ENCODE results near the gene NARS2. TPM values are rescaled to one million over a fixed set of nuclear protein-coding genes. Genes with fewer than 3 reads are reported as not detected.

The NARS2 gene
- total and polyA plus RNA-seq, 8 donors = 5.1 to 15.0 (median 7.9) TPM

DNA sequence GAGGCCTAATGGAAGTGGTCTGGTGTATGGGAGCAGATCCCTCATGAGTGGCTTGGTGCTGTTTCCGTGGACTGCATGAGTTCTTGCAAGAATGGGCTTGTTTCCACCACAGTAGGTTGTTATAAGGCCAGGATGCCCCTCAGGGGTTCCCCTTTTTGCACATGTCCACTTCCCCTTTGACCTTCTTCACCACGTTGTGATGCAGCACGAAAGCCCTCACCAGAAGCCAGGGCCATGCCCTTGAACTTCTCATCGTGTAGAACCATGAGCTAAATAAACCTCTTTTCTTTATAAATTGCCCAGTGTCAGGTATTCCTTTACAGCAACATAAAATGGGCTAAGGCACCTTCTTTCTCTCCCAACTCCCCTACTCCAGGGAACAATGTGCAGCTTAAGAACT lies 2.8 kb upstream of the NARS2 start:
- no peak for TF ChIP-seq CTCF (IDR thresholded peaks at IDR 0.05)
- Histone ChIP-seq H3K27me3 (no peaks in the 10 kb centered on the region), H3K9me3 (no peaks in the 10 kb centered on the region), H3K4me3 (no peak overlapping the region), H3K36me3 (no peaks in the 10 kb centered on the region), H3K4me1 (peaks cover 0 to 17% (median 4%) of the 10 kb centered on the region in 3 donors), H3K27ac (no peak overlapping the region)
- ATAC-seq = no peak
- WGBS, 2 donors = 78 to 83% methylated on average over 4 of the region's 4 CpGs
- intact Hi-C loops (cut with DNase I) = no loop called here
- FAIRE-seq = no peak
- DNase-seq = no peak

GRCh38 chr11:78576549-78577097 lies 2.0 kb upstream of the NARS2 start:
- no peak for TF ChIP-seq CTCF (IDR thresholded peaks at IDR 0.05)
- H3K4me1 ChIP-seq = peaks cover 0 to 18% (median 4%) of the 10 kb centered on the region in 3 donors
- no peaks in the 10 kb centered on the region for H3K36me3 ChIP-seq
- intact Hi-C loops (cut with DNase I) = no loop called here
- FAIRE-seq (no peak), ATAC-seq (no peak), DNase-seq (no peak)
- H3K9me3 ChIP-seq = no peaks in the 10 kb centered on the region
- H3K27ac ChIP-seq = no peak overlapping the region
- WGBS, 2 donors = 63 to 65% methylated on average over 8 of the region's 8 CpGs
- no peak overlapping the region for H3K4me3 ChIP-seq
- no peaks in the 10 kb centered on the region for H3K27me3 ChIP-seq

GRCh38 chr11:78575478-78575877 lies 814 bp upstream of the NARS2 start:
- Histone ChIP-seq H3K4me3 (peak overlapping the region; percentile 66 to 95 (median 87)), H3K27ac (peak overlapping the region; percentile 65 to 86 (median 81)), H3K4me1 (peaks cover 0 to 18% (median 4%) of the 10 kb centered on the region in 3 donors), H3K27me3 (no peaks in the 10 kb centered on the region), H3K36me3 (peaks cover 0 to 5% (median 0%) of the 10 kb centered on the region in 3 donors), H3K9me3 (no peaks in the 10 kb centered on the region)
- FAIRE-seq = no peak
- no peak for ATAC-seq
- WGBS, 2 donors = 43 to 44% methylated on average over 10 of the region's 10 CpGs
- no peak for TF ChIP-seq CTCF (IDR thresholded peaks at IDR 0.05)
- no peak for DNase-seq
- intact Hi-C loops (cut with DNase I) = no loop called here

GRCh38 chr11:78573681-78574080 lies 983 bp downstream of the NARS2 start:
- H3K27me3 ChIP-seq = no peaks in the 10 kb centered on the region
- no peaks in the 10 kb centered on the region for H3K9me3 ChIP-seq
- 2 to 4% methylated on average over 5 of the region's 5 CpGs for WGBS, 2 donors
- peaks cover 0 to 18% (median 4%) of the 10 kb centered on the region in 3 donors for H3K4me1 ChIP-seq
- no peak overlapping the region for H3K27ac ChIP-seq
- H3K4me3 ChIP-seq = peak overlapping the region; percentile 66 to 95 (median 87)
- intact Hi-C loops (cut with DNase I) = no loop called here
- DNase-seq = no peak
- TF ChIP-seq CTCF (IDR thresholded peaks at IDR 0.05) = no peak
- ATAC-seq = peak in 1 of 4 donors; percentile 2
- peaks cover 0 to 11% (median 0%) of the 10 kb centered on the region in 3 donors for H3K36me3 ChIP-seq
- FAIRE-seq = no peak

DNA sequence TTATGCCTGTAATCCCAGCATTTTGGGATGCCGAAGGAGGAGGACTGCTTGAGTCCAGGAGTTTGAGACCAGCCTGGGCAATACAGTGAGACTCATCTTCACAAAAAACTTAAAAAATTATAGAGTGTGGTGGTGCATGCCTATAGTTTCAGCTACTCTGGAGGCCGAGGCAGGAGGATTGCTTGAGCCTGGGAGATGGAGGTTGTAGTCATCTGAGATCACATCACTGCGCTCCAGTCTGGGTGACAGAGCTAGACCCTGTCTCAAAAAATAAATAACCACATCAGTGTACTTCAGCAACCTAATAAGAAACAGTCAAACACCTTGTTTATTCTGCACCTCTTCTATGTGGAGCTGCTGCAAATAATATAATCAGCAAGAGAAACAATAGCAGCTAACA lies 1.4 kb downstream of the NARS2 start:
- Histone ChIP-seq H3K9me3 (no peaks in the 10 kb centered on the region), H3K36me3 (peaks cover 0 to 15% (median 0%) of the 10 kb centered on the region in 3 donors), H3K4me3 (peak overlapping the region in 1 of 4 donors; percentile 86), H3K27me3 (no peaks in the 10 kb centered on the region), H3K27ac (no peak overlapping the region), H3K4me1 (peaks cover 0 to 18% (median 4%) of the 10 kb centered on the region in 3 donors)
- no peak for ATAC-seq
- intact Hi-C loops (cut with DNase I) = no loop called here
- FAIRE-seq = no peak
- no peak for TF ChIP-seq CTCF (IDR thresholded peaks at IDR 0.05)
- 62 to 64% methylated on average over 3 of the region's 3 CpGs for WGBS, 2 donors
- no peak for DNase-seq
